IMR-90 (cell line): ENCODE measurements around the gene GARIN3. TPM values are rescaled to one million over a fixed set of nuclear protein-coding genes. Genes with fewer than 3 reads are reported as not detected.

Experiments used
- ATAC-seq: fragments of 200-7000 bp; cut with Tn5 transposase; 2 replicates; pipeline ENCODE4 v1.9.1; 2020; ENCODE audit warnings: low read depth, mild to moderate bottlenecking, moderate library complexity
- BruUV-seq: library from RNA; stranded (reverse); fragments of 400-500 nt; replicated peaks from 2 replicates; lab custom pipeline; 2021; lab: Mats Ljungman, UMichigan
- CTCF ChIA-PET: fragments of 300-600 bp; formaldehyde crosslinking; extraction: SDS; loops from one replicate; lab custom pipeline; 2021; ENCODE audit warnings: antibody characterized with exemption; lab: Yijun Ruan, JAX
- POLR2A ChIA-PET: fragments of 300-600 bp; sonication (Branson Sonifier 250); formaldehyde crosslinking; loops from one replicate; lab custom pipeline; 2022; ENCODE audit warnings: antibody characterized with exemption; ENCODE audit not compliant: unreplicated experiment; lab: Charles Lee
- DNase-seq: peaks from one replicate; pipeline ENCODE4 v3.0.0; 2013
- H2AFZ ChIP-seq: replicated peaks from 2 replicates; pipeline ENCODE3; 2013; ENCODE audit warnings: low read length, mild to moderate bottlenecking; ENCODE audit not compliant: poor library complexity
- H2AK5ac ChIP-seq: 2 replicates; pipeline ENCODE4 v1.6.1; 2013; ENCODE audit warnings: low read depth, low read length, inconsistent platforms
- H2AK9ac ChIP-seq: replicated peaks from 2 replicates; pipeline ENCODE3; 2013; ENCODE audit warnings: mild to moderate bottlenecking, low read depth, low read length, moderate library complexity; ENCODE audit not compliant: poor library complexity
- H2BK120ac ChIP-seq: 2 replicates; pipeline ENCODE4 v1.6.1; 2013; ENCODE audit warnings: low read depth, low read length, inconsistent platforms
- H2BK15ac ChIP-seq: 3 replicates; pipeline ENCODE4 v1.6.1; 2013; ENCODE audit warnings: low read depth, low read length, inconsistent platforms
- H2BK20ac ChIP-seq: 2 replicates; pipeline ENCODE4 v1.6.1; 2013; ENCODE audit warnings: low read depth, mild to moderate bottlenecking, inconsistent platforms, low read length, moderate library complexity
- H2BK5ac ChIP-seq: 2 replicates; pipeline ENCODE4 v1.6.1; 2013; ENCODE audit warnings: mild to moderate bottlenecking, low read depth, low read length, inconsistent platforms; ENCODE audit not compliant: poor library complexity, severe bottlenecking
- H3K14ac ChIP-seq: replicated peaks from 2 replicates; pipeline ENCODE4 v1.6.1; 2013; ENCODE audit warnings: low read depth, low read length, inconsistent platforms
- H3K18ac ChIP-seq: 2 replicates; pipeline ENCODE4 v1.6.1; 2013; ENCODE audit warnings: low read depth, low read length, control low read depth
- H3K23ac ChIP-seq: 2 replicates; pipeline ENCODE4 v1.6.1; 2013; ENCODE audit warnings: low read depth, low read length, inconsistent platforms
- H3K27ac ChIP-seq: 2 replicates; pipeline ENCODE4 v1.5.1; 2013; ENCODE audit warnings: mild to moderate bottlenecking, control low read depth, low read length; ENCODE audit not compliant: insufficient read depth
- H3K27me3 ChIP-seq: 2 replicates; pipeline ENCODE4 v1.6.1; 2013; ENCODE audit warnings: low read length; ENCODE audit not compliant: control insufficient read depth, insufficient read depth
- H3K36me3 ChIP-seq: 2 replicates; pipeline ENCODE4 v1.6.1; 2013; ENCODE audit warnings: low read length, mixed read lengths; ENCODE audit not compliant: control insufficient read depth, insufficient read depth
- H3K4ac ChIP-seq: 2 replicates; pipeline ENCODE4 v1.6.1; 2013; ENCODE audit warnings: low read depth, low read length, inconsistent platforms
- H3K4me1 ChIP-seq: 2 replicates; pipeline ENCODE4 v1.6.1; 2013; ENCODE audit warnings: low read length, mixed read lengths; ENCODE audit not compliant: control insufficient read depth, insufficient read depth
- H3K4me2 ChIP-seq: 2 replicates; pipeline ENCODE4 v1.6.1; 2013; ENCODE audit warnings: low read depth, mild to moderate bottlenecking, control low read depth, low read length, moderate library complexity
- H3K4me3 ChIP-seq: 2 replicates; pipeline ENCODE4 v1.5.1; 2013; ENCODE audit warnings: low read depth, mild to moderate bottlenecking, control low read depth, low read length, moderate library complexity; ENCODE audit not compliant: insufficient read depth
- H3K56ac ChIP-seq: 2 replicates; pipeline ENCODE4 v1.6.1; 2013; ENCODE audit warnings: low read length, inconsistent platforms; ENCODE audit not compliant: insufficient read depth; ENCODE audit errors: extremely low read depth
- H3K79me1 ChIP-seq, 2 experiments: 2 replicates each; pipeline ENCODE4 v1.6.1; 2013; ENCODE audit warnings: low read length in 2 of 2, inconsistent platforms in 1 of 2, low read depth in 1 of 2
- H3K9ac ChIP-seq: 2 replicates; pipeline ENCODE4 v1.6.1; 2013; ENCODE audit warnings: low read depth, low read length, control low read depth
- H3K9me1 ChIP-seq: 2 replicates; pipeline ENCODE4 v1.6.1; 2013; ENCODE audit warnings: low read length, inconsistent platforms; ENCODE audit not compliant: insufficient read depth
- H3K9me3 ChIP-seq: 2 replicates; pipeline ENCODE4 v1.6.1; 2013; ENCODE audit warnings: low read length; ENCODE audit not compliant: control insufficient read depth, insufficient read depth
- H4K20me1 ChIP-seq: 2 replicates; pipeline ENCODE4 v1.6.1; 2013; ENCODE audit warnings: low read length, inconsistent platforms; ENCODE audit not compliant: insufficient read depth
- H4K5ac ChIP-seq: 2 replicates; pipeline ENCODE4 v1.6.1; 2013; ENCODE audit warnings: mild to moderate bottlenecking, low read depth, low read length, control low read depth
- H4K8ac ChIP-seq, 2 experiments: 2 replicates each; pipeline ENCODE4 v1.6.1; 2013; ENCODE audit warnings: low read depth in 2 of 2, low read length in 2 of 2, control low read depth in 1 of 2, inconsistent platforms in 1 of 2
- H4K91ac ChIP-seq: 2 replicates; pipeline ENCODE4 v1.6.1; 2013; ENCODE audit warnings: low read depth, low read length, inconsistent platforms; ENCODE audit not compliant: insufficient read depth
- CEBPB ChIP-seq: IDR thresholded peaks from 2 replicates; pipeline ENCODE4 v1.6.1; 2012; ENCODE audit warnings: low read depth, low read length, improper control_type of control experiment
- CHD1 ChIP-seq: IDR thresholded peaks from 2 replicates; pipeline ENCODE4 v1.6.1; 2012; ENCODE audit warnings: low read depth, low read length, improper control_type of control experiment
- FOS ChIP-seq: fragments of 150-350 bp; IDR thresholded peaks from 2 replicates; pipeline ENCODE4 v1.6.1; 2016; ENCODE audit warnings: low read depth, low read length
- MAFK ChIP-seq: IDR thresholded peaks from 2 replicates; pipeline ENCODE4 v1.6.1; 2012; ENCODE audit warnings: low read depth, low read length, improper control_type of control experiment
- MXI1 ChIP-seq: IDR thresholded peaks from 2 replicates; pipeline ENCODE4 v1.6.1; 2012; ENCODE audit warnings: low read depth, mild to moderate bottlenecking, low read length, moderate library complexity, borderline replicate concordance
- NFE2L2 ChIP-seq: fragments of 150-350 bp; IDR thresholded peaks from 2 replicates; pipeline ENCODE4 v1.6.1; 2016; ENCODE audit warnings: low read depth, mild to moderate bottlenecking, low read length
- RAD21 ChIP-seq: IDR thresholded peaks from 2 replicates; pipeline ENCODE4 v1.6.1; 2012; ENCODE audit warnings: low read length, improper control_type of control experiment
- RFX5 ChIP-seq: IDR thresholded peaks from 2 replicates; pipeline ENCODE4 v1.8.0; 2012; ENCODE audit warnings: low read depth, mild to moderate bottlenecking, low read length, moderate library complexity
- WGBS, 2 experiments: methylation state at CpG; one replicate each; pipeline versions ENCODE4 v1.1.5 to v1.1.7; 2013; ENCODE audit warnings: missing lambda C conversion rate in 2 of 2; ENCODE audit not compliant: insufficient read length in 1 of 2; ENCODE audit errors: extremely low coverage in 2 of 2; 5-methylcytosine and 5-hydroxymethylcytosine counted together
- dilution Hi-C: fragments of 300-500 bp; cut with HindIII; formaldehyde crosslinking; loops from one replicate; pipeline ENCODE4 v1.14.3; 2018; ENCODE audit warnings: low sequenced_read_pairs; ENCODE audit not compliant: unreplicated experiment
- in situ Hi-C: fragments of 300-500 bp; cut with MboI; formaldehyde crosslinking; loops from 3 replicates; pipeline ENCODE4 v1.14.3; 2019; ENCODE audit warnings: low sequenced_read_pairs, inconsistent platforms, mixed read lengths
- intact Hi-C: fragments of 100-400 bp; cut with micrococcal nuclease; formaldehyde crosslinking; loops from 2 replicates; pipeline ENCODE4 v1.10.0; 2022
- polyA plus RNA-seq, 3 experiments: library from polyadenylated mRNA; depleted of rRNA; stranded (reverse); fragments of >200 nt; gene quantifications; 2 replicates each; pipeline ENCODE4 v1.2.3, GENCODE V29; 2012; ENCODE audit warnings: low replicate concordance in 1 of 3
- total RNA-seq: library from RNA; depleted of rRNA; stranded (reverse); fragments of >200 nt; gene quantifications from 2 replicates; pipeline ENCODE4 v1.2.3, GENCODE V29; 2012
- TF ChIP-seq, protein P1 (sequence below): fragments of 150-350 bp; IDR thresholded peaks from 2 replicates; pipeline ENCODE4 v1.6.1; 2017; ENCODE audit warnings: mild to moderate bottlenecking, antibody characterized with exemption, low read length, low read depth
- TF ChIP-seq, protein P2 (sequence below): conservative IDR thresholded peaks from 2 replicates; pipeline ENCODE4 v1.5.1; 2012; ENCODE audit warnings: mild to moderate bottlenecking, low read depth, low read length, improper control_type of control experiment

Gene GARIN3
- total and polyA plus RNA-seq, 2 of the 4 experiments (the other 2 are of a cell fraction), result not detected

DNA sequence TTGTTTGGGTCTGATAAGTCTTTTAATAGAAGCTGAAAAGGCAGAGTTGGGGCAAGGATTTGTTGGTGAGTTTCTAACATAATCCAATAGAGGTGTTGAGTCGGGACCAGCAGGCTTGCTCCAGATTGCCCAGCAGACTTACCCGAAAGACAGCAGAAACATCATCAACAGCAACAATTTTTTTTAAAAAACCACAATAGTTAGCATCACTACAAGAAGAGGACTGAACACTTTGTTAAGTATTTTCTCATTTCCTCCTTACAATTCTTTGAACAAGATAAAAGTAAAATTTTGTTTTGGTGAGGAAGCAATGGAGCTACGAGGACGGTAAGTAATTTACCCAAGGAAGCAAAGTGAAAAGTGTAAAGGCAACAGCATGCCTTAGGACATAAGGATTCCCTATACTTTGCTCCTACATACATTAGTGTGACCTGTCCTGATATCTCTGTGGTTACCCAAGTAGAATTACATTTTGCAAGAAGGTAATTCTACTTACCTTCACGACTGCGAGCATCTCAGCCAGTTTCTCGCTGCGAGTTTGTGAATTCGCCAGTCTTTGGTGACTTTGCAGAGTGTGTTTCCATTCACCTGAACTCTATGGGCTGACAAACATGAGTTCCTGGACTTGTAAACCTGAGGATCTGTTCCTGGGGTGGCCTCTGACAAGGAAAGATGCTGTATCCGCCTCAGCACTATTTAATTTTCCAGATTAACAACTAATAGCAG is 27.8 kb upstream of the GARIN3 start:
- no TSS peak for BruUV-seq
- Histone ChIP-seq H3K79me1 (no peaks in the 10 kb centered on the region), H4K91ac (no peak overlapping the region), H2AK5ac (no peak overlapping the region), H3K4me3 (no peak overlapping the region), H3K27me3 (no peaks in the 10 kb centered on the region; the same call in 1 of the 2 replicates), H3K14ac (no peak overlapping the region), H2BK15ac (no peak overlapping the region), H2BK120ac (no peak overlapping the region), H4K20me1 (no peaks in the 10 kb centered on the region), H4K8ac (no peak overlapping the region), H4K5ac (no peak overlapping the region), H3K23ac (no peak overlapping the region), H3K4me2 (no peak overlapping the region), H2AK9ac (no peak overlapping the region), H3K27ac (no peak overlapping the region), H3K9me3 (no peaks in the 10 kb centered on the region), H3K4me1 (no peaks in the 10 kb centered on the region), H3K36me3 (no peaks in the 10 kb centered on the region), H3K9ac (no peak overlapping the region), H3K56ac (no peak overlapping the region), H2BK5ac (no peak overlapping the region), H3K9me1 (no peaks in the 10 kb centered on the region), H3K18ac (no peak overlapping the region), H2BK20ac (no peak overlapping the region), H3K4ac (no peak overlapping the region), H2AFZ (no peak overlapping the region)
- DNase-seq (no peak), ATAC-seq (no peak)
- dilution Hi-C loops (no loop called here), intact Hi-C loops (no loop called here), in situ Hi-C loops (no loop called here)
- 89% methylated on average over 3 of the region's 10 CpGs; no CpG with 5 or more reads in 1 of the 2 experiments for WGBS, 2 experiments
- POLR2A ChIA-PET, result no interaction called here
- TF ChIP-seq, protein P1, sequence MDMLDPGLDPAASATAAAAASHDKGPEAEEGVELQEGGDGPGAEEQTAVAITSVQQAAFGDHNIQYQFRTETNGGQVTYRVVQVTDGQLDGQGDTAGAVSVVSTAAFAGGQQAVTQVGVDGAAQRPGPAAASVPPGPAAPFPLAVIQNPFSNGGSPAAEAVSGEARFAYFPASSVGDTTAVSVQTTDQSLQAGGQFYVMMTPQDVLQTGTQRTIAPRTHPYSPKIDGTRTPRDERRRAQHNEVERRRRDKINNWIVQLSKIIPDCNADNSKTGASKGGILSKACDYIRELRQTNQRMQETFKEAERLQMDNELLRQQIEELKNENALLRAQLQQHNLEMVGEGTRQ, result no peak
- TF ChIP-seq MXI1 (no peak), MAFK (no peak), NFE2L2 (no peak), RAD21 (no peak), RFX5 (no peak), CHD1 (no peak), CEBPB (no peak), FOS (no peak)
- TF ChIP-seq, protein P2, sequence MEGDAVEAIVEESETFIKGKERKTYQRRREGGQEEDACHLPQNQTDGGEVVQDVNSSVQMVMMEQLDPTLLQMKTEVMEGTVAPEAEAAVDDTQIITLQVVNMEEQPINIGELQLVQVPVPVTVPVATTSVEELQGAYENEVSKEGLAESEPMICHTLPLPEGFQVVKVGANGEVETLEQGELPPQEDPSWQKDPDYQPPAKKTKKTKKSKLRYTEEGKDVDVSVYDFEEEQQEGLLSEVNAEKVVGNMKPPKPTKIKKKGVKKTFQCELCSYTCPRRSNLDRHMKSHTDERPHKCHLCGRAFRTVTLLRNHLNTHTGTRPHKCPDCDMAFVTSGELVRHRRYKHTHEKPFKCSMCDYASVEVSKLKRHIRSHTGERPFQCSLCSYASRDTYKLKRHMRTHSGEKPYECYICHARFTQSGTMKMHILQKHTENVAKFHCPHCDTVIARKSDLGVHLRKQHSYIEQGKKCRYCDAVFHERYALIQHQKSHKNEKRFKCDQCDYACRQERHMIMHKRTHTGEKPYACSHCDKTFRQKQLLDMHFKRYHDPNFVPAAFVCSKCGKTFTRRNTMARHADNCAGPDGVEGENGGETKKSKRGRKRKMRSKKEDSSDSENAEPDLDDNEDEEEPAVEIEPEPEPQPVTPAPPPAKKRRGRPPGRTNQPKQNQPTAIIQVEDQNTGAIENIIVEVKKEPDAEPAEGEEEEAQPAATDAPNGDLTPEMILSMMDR, result no peak
- CTCF ChIA-PET, result no interaction called here
